GM18907 (cell line): ENCODE data around the gene AXIN1.
"Not testable (repeated sequence)": the region's sequence is repeated elsewhere in the genome, so short reads cannot be mapped to it uniquely, and the experiment has no call there.

Experiments used
- ATAC-seq: cut with Tn5 transposase; IDR thresholded peaks from one replicate; pipeline ENCODE4 v1.9.1; 2021; ENCODE audit warnings: mild to moderate bottlenecking, moderate library complexity; ENCODE audit not compliant: unreplicated experiment

AXIN1 gene

DNA sequence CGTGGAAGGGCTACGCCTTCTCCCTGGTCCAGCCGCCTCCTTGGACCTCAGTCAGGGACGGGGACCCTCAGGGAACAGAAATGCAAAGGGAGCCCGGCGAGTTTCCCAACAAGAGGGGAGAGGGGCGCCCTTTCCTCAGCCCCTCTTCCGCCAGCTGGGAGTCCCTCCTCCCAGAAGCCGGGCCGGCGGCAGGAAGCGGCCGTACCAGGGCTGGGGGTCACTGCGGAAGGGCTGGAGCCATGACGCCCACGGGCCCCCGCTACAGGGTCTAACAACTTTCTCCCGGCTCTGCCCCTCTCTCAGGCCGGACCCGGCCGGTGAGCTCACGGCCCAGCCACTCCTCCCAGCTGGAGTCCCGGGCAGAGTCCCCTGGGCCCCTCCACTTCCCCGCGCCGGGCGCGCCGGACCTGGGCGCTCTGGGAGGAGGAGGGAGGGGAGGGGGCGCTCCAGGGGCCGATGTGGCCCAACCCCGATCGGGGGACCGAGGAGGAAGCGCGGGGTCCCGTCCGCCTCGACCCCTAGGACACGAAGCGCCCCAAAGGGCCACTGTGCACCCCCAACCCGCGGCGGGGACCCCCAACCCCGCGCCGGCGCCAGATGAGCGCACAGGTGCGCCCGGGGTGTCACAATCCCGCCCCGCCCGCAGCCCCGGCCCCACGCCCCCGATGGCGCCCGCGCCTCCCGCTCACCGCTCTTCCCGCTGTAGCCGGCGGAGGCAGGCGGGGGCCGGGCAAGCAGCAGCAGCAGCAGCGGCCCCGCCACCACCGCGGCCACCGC, 28.7 kb upstream of the AXIN1 start:
- ATAC-seq, result peak; percentile 15

DNA sequence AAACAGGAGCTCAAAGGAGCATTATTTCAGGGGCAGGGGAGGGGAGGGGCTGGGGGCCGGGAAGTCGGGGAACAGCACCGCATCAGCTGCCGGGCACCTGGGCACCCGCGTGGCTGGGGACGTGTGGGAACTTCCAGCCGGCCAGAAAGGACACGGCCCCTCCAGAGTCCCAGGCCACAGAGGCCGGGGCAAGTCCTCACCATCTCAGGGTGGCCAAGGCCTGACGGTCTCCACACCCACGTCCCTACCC, 28.2 kb upstream of the AXIN1 start:
- no peak for ATAC-seq

DNA sequence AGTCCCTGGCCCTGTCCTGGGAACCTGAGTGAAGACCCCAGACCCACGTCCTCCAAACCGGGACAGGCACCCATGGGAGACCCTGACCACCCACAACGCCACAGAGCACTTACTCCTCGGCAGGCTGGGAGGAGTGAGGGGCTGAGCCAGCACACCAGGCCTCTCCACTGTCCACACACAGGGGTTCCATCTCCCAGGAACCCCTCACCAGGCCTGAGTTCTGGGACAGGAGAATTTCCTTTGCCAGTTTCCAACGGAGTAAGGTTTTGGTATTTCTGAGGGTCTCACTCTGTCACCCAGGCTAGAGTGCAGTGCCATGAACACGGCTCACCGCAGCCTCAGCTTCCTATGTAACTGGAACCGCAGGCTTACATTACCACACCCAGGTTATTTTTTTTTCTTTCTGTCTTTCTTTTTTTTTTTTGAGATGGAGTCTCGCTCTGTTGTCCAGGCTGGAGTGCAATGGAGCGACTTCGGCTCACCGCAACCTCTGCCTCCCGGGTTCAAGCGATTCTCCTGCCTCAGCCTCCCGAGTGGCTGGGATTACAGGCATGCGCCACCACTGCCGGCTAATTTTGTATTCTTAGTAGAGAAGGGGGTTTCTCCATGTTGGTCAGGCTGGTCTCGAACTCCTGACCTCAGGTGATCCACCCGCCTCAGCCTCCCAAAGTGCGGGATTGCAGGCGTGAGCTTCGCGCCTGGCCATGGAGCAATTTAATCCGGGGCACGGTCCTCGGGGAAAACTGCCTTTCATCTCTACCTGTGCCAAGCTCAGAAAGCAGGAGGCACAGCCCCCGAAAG, 27.6 kb upstream of the AXIN1 start:
- ATAC-seq, result no peak

DNA sequence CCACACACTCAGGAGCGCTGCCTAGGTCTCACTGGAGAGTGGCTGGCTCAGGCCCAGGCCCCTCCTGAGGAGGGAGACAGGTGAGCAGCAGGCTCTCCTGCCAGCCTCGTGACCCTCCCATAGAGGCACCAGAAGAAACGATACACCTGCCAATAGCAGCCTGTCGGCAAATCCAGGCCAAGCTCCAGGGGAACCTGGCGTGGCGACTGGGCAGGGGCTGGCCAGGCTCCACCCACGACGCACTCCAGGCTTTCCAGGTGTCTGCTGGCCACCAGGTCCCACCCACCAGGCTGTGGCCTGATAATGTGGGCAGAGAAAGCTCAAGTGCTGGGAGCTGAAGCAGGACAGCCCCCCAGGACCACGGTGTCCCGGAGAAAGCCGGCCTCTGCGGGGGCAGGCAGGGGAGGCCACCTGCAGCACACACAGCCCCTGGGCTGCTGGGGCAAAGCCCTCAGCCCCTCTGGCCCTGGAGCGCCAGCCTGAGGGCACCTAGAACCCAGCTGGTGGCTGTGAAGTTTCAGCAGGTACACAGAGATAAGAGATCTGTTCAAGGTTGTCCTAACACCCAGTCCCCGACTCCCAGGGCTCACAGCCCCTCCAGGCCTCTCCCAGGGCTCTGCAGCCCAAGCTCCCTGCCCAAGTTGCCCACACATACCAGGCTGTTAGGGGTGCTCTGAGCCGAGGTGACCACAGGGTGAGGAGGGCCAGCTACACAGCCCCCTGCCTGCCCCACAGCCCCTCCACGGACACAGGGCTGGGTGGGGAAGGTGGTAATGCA, 26.8 kb upstream of the AXIN1 start:
- no peak for ATAC-seq

DNA sequence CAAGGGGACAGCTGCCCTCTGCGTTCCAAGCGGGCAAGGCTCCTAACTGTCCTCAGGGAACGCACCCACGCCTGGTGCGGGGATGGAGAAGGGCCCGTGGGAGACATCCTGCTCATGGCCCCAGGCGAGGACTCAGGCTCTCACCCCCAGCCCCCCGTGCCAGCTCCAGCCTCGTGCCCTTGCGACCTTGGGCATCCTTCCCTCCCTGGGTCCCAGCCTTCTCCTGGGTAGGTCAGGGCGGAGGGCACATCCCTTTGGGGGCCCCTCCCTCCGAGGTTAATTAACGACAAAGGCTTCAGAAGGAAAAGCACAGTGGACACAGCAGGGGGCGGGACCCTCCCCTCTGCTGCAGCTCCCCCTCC, 26.3 kb upstream of the AXIN1 start:
- no peak for ATAC-seq

DNA sequence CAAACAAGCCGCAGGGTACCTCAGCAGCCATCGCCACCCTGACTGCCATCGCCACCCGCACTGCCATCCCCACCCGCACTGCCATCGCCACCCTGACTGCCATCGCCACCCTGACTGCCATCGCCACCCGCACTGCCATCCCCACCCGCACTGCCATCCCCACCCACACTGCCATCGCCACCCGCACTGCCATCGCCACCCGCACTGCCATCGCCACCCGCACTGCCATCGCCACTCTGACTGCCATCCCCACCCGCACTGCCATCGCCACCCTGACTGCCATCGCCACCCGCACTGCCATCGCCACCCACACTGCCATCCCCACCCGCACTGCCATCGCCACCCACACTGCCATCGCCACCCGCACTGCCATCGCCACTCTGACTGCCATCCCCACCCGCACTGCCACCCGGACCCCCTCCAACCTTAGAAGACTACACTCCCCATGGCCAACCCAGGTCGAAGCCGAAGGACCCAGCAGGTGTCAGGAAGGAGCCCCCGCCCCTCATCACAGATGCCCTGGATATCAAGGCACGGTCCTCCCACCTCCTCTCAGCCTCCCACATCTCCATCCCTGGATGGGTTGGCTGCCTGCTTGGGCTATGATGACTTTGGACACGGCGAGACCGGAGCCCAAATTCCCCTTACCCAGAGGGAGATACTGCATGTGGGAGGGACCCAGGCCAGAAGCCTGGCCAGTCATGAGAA, 25.7 kb upstream of the AXIN1 start:
- not testable (repeated sequence) for ATAC-seq

DNA sequence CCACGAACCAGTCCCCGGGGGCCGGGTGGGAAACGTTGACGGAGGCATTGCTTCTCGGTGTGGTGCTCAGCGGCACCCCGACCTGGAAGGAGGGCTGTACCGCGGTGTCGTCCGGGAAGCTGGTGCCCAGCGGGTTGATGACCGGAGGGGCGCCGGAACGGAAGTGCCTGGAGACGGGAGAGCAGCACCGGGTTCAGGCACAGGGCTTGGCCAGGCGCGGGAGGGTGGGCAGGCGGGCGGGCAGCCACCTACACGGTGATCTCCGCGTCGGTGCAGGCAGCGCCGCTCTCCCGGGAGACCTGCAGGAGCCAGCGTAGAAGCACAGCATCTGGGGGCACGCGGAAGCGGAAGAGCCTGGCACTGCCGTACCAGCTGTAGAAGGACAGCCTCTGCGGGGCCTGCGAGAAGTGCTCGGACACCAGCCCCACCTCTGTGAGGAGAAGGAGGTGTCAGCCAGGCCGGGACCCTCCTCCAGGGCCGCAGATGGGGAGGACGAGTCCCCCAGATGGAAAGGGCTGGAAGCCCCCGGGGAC, 25.0 kb upstream of the AXIN1 start:
- no peak for ATAC-seq

DNA sequence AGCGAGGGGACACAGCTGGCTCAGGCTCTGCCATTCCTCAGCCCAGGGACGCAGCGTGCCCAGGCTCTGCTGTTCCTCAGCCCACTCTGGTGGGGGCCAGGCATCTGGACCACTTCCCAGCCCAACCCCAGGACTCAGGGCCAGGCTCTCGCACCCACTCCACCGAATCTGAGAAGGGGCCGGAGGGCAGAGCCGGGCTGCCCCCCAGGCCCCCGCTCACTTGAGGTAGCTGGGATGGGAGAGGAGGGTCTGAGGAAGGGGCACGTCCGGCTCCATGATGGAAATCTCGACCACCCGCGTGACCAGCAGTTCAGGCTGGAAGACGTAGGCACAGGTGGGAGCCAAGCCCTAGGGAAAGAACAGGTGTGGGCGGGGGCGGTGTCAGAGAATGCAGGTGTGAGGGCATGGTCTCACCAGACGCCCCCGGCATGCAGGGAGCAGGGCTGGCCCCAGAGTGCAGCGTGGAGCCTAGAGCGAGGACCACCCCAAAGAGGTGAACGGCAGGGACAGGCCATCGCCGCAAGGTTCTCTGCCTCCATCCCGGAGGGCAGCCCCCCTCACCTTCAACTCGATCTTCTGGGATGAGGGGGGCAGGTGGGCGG, 24.4 kb upstream of the AXIN1 start:
- no peak for ATAC-seq

DNA sequence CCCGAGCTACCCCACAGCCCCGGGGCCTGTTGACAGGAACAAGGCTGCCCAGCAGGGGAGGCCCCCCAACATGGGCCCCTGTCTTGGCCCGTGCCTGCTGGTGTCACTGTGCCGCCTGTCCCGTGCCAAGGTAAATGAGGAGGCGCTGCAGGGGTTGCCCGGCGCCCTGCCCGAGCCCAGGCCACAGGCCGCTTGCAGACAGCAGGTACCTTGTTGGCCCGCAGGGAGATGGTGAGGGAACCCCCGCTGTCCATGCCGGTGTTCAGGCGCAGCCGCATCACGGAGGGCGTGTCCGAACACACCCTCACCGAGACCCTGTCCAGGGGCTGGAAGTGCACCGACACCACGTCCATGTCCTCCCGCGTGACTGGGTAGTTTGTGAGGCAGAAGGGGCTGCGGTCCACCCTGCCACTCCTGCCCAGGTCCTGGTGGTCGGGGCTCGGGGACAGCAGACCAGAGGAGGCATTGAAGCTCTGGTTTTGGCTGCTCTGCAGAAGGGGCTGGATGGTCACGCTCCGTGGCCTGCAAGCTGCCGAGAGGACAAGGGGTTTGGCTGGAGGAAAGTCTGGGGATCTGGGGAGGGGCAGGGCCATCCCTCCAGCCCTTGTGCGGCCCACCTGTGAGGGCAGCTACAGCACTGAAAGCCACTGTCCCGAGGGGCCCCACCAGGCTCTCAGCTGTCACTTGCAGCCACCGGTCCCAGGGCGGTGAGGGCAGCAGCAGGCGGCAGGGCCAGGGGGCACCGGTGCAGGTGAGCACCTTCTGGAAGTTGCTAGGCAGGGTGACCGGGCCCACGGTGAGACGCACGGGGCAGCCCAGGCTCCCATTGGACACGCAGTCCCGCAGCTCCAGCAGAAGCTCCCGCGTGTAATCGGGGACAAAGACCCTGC, 23.6 kb upstream of the AXIN1 start:
- ATAC-seq, result no peak

DNA sequence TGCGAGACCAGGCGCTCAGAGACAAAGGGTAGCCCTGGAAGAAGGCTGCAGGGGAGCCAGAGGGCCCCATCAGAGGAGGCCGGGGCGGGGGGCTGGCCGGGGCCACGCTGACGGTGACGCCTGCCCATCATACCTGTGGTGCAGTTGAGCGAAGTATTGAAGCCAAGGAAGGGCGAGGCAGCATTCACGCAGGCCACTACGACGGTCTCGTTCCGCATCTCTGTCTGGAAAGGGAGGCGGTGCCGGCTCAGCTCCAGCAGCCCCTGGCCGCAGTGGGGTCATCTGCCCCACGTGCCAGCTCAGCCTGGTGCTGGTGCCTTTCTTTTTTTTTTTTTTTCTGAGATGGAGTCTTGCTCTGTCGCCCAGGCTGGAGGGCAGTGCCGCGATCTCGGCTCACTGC, 22.7 kb upstream of the AXIN1 start:
- no peak for ATAC-seq

DNA sequence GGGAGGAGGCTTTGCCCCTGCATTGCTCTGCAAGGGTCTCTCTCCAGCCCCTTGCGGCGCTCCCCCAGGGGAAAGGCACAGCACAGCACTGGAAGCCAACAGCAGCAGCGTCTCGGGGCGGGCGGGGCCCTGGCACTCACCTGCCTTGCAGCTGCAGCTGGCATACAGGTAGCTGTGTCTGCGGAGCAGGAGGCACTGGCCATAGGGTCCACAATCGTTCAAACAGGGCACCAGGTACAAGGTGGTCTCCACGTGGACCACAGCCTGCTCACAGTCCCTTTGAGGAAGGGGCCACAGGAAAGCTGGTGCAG, 22.0 kb upstream of the AXIN1 start:
- ATAC-seq, result no peak

DNA sequence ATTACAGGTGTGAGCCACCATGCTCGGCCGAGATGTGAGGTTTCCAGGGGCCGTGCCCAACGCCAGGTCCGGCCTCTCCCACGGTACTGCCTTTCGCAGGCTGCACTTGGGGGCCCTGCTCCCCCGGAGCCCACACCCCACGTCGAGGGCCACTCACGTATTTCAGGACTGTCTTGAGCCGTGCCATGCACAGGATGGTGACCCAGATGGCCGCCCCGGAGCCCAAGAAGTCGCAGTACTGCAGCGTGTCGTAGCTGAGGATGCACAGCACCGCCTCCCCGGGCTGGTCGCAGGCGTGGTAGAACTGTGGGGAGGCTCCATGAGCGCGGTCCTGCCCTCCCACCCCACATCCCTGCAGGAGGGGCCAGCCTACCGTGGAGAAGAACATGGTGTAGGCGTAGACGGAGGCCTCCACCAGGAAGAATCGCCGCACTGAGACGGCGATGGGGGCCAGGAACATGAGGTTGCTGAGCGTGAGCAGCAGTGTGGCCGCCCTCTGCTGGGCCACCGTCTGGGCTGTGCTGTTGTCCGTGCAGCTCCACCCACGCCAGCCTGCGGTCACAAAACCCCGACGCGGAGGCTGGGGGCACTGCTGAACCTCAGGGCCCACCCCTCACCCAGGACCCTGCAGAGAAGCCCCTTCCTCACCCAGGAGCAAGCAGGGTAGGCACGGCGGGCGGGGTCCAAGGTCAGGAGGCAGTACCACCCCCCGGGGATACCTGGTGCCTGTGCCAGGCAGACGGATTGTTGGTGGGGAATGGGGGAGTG, 21.5 kb upstream of the AXIN1 start:
- no peak for ATAC-seq

DNA sequence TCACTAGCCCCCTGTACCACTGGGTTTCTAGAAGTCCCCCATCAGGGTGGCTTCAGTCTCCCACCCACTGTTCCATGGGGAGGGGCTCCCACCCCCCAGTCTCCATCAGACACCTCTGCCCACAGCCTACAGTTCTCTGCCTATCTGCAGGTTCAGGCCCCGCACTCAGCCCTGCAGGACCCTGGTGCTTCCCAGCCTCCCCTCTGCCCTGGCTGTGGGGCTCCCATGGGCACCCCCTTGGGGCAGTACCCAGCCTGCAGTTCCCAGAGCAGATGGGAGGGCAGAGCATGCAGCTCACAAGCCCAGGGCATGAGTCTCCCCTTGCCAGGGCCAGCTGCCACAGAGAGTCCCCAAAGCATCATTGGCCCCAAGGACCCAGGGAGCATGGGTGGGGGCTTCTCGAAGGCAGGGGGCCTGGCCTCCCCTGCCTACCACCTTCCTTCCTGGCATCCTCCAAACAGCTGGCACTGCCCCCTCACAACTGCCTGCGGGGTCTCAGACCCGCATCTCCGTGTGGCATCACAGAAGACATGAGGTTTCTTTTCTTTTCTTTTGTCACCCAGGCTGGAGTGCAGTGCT, 20.6 kb upstream of the AXIN1 start:
- no peak for ATAC-seq

DNA sequence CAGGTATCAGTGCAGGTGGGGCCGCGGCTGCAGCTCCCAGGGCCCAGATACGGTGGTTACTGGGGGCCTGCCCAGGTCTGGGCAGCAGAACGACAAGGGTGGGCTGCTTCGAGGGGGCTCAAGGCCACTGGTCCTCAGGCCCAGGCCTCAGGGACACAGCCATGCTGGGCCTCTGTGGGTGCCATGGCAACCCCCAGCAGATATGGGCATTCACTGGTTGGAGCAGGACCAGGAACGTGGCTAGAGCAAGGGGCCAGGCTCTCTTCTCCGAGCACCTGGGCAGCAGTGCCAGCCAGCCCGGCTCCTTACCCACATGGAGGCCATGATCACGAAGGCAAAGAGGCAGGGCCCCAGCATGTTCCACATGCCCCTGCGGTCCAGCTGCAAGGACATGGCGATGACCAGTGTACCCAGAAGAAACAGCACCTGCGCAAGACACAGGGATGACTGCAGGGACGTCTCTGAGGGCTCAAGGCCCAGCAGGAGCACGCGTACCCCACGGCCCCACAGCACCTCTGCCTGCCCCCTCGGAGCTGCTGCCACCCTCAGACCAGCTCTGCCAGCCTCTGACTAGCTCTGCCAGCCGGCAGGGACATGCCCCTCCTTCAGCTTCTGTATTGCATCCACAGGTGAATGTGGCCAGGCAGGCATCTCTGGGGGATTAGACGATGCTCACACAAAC, 19.9 kb upstream of the AXIN1 start:
- ATAC-seq, result no peak

DNA sequence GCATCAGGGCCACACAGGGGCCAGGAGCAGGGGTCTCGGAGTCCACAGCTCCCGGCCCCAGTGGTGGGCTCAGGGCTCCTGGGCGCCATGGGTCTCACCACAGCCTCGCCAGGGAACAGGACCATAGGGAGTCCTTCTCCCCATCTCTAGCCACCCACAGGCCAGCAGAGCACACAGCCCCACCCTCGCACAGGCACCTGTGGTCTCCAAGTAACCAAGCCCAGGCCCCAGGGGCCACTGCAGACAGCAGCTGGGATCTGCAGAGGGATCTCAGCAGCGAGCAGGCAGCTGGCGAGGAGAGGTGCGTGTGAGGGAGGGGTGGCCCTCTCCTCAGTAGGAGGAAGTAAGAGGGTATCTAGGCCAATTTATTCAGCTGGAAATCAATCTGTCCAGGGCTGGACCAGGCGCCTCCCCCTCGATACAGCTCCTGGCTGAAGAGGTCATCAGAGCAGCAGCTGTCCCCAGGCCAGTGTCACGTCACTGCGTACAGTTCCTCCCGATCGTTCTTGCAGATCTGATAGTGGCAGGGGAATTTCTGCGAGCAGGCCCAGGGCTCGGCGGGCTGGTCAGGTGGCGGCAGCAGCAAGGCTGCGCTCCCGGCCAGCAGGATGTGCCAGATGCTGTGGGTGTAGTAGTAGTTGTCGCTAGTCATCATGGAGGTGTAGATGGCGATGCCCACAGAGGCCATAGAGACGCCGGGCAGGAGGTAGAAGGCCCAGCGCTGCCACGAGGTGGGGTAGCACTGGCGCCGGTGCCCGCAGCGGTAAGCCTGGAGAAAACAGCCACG, 19.2 kb upstream of the AXIN1 start:
- no peak for ATAC-seq

DNA sequence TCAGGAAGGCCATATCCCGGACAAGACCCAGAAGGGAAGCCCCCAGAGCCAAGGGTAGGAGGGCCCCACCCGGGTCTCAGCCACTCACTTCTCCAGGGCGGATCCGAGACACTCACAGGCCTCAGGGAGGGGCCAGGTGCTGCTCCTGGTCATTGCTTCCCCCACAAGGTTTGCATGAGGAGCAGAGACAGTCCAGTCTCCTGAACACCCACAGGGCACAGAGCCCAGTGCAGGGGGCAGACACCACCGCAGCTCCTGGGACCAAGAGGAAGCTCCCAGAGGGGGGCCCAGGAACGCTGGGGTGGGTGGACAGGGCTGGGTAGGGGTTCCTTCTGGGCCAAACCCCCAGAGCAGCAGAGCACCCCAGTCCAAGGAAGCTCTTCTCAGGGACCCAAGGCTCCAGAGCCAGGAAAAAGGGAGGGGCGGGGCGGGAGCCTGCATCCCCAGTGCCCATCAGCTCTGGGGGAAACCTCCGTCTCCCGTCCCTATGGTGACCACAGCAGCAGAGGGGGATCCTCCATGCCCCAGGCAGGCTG, 18.5 kb upstream of the AXIN1 start:
- ATAC-seq, result no peak

DNA sequence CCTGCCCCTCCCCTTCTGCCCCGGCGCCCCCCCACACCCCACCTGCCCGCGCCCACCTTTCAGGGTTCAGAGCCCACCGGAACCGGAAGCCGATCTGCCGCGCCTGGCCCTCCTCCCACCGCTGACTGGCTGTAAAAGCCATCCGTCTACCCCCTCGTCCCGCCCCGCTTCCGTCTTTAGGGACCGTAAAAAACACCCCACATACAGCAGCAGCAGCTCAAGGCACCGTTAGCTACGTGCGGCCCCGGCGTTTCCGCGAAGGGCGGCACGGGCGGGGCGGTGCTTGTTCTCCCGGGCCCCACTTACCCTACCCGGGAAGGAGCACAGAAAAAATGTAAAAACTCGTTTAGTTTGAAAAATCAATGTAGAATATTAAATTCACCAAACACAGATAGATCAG, 17.9 kb upstream of the AXIN1 start, which contains the start of gene MRPL28:
TSS of gene MRPL28 (minus strand) at position 96 of the 400 bp plus-strand sequence. CDS start 320 bp downstream, outside the sequence.
- peak; percentile 65 for ATAC-seq
